ENCODE results near the gene FAM237A.

FAM237A gene

GRCh38 chr2:206670531-206671319, 28.4 kb downstream of the FAM237A start:
- DNase-seq (ENCODE audit: low read depth, low spot score) = no peak

GRCh38 chr2:206683546-206683945, 41.3 kb downstream of the FAM237A start:
- H3K4me3 ChIP-seq (ENCODE audit: low read length) = no peak overlapping the region
- no peak for DNase-seq (ENCODE audit: low read depth, low spot score)

More at GRCh38 chr2:206670531-206671319, 28.4 kb downstream of the FAM237A start:
- no peak overlapping the region for H3K4me3 ChIP-seq (ENCODE audit: low read length)

- DNase-seq (ENCODE audit: low read depth, low spot score) = no peak
- no peak overlapping the region for H3K4me3 ChIP-seq (ENCODE audit: low read length)
Observed at GRCh38 chr2:206688453-206688852, 46.2 kb downstream of the FAM237A start.

GRCh38 chr2:206688990-206689389, 46.7 kb downstream of the FAM237A start:
- no peak for DNase-seq (ENCODE audit: low read depth, low spot score)
- no peak overlapping the region for H3K4me3 ChIP-seq (ENCODE audit: low read length)

GRCh38 chr2:206692971-206693370, 50.7 kb downstream of the FAM237A start:
- H3K4me3 ChIP-seq (ENCODE audit: low read length) = no peak overlapping the region
- no peak for DNase-seq (ENCODE audit: low read depth, low spot score)

- no peak overlapping the region for H3K4me3 ChIP-seq (ENCODE audit: low read length)
- DNase-seq (ENCODE audit: low read depth, low spot score) = peak; percentile 63
Observed at GRCh38 chr2:206693399-206694137, 51.3 kb downstream of the FAM237A start.

- no peak overlapping the region for H3K4me3 ChIP-seq (ENCODE audit: low read length)
- no peak for DNase-seq (ENCODE audit: low read depth, low spot score)
Observed at GRCh38 chr2:206696910-206697309, 54.6 kb downstream of the FAM237A start.

- DNase-seq (ENCODE audit: low read depth, low spot score) = no peak
- no peak overlapping the region for H3K4me3 ChIP-seq (ENCODE audit: low read length)
Observed at GRCh38 chr2:206698811-206699210, 56.5 kb downstream of the FAM237A start.
